GM12873 (cell line): ENCODE results near the gene ZNF516.

Experiments used
- CTCF ChIP-seq: IDR thresholded peaks from 2 replicates; pipeline ENCODE4 v1.5.1; 2012; ENCODE audit warnings: low read depth, mild to moderate bottlenecking, moderate library complexity, low read length, control low read depth; ENCODE audit not compliant: insufficient read depth; ENCODE audit errors: missing control alignments

The ZNF516 gene

GRCh38 chr18:76315722-76316230 lies 179.3 kb downstream of the ZNF516 start:
- TF ChIP-seq CTCF, result no peak

GRCh38 chr18:76314496-76314895 lies 180.5 kb downstream of the ZNF516 start:
- TF ChIP-seq CTCF, result no peak

GRCh38 chr18:76314015-76314414 lies 181.0 kb downstream of the ZNF516 start:
- TF ChIP-seq CTCF, result no peak
